Mammary epithelial cell (primary cell): ENCODE results near the gene SLC8A2.

ENCODE experiments used
- CTCF ChIP-seq, 2 donors: IDR thresholded peaks in 1 of 2; conservative IDR thresholded peaks in 1 of 2; 2 replicates each; pipeline ENCODE4 v1.5.1; 2011 to 2012; ENCODE audit warnings: inconsistent platforms in 2 of 2, low read length in 2 of 2, mild to moderate bottlenecking in 2 of 2, control low read depth in 1 of 2, low read depth in 1 of 2; ENCODE audit not compliant: insufficient read depth in 1 of 2; ENCODE audit errors: extremely low read depth in 1 of 2
- EZH2 ChIP-seq: IDR thresholded peaks from 2 replicates; pipeline ENCODE4 v1.6.1; 2012; ENCODE audit warnings: low read length, inconsistent platforms, borderline replicate concordance

- TF ChIP-seq CTCF (conservative IDR thresholded peaks at IDR 0.05 in 1 of 2, IDR thresholded peaks at IDR 0.05 in 1 of 2; ENCODE audit: extremely low read depth in 1 of 2, insufficient read depth in 1 of 2, low read depth in 1 of 2, low read length in 2 of 2) = no peak
- no peak for TF ChIP-seq EZH2
These were observed 3.8 kb upstream of the SLC8A2 start for GRCh38 chr19:47475465-47475864.
